GM21529 (cell line): ENCODE results near the gene ATP5PO.

Experiments
- ATAC-seq: cut with Tn5 transposase; IDR thresholded peaks from one replicate; pipeline ENCODE4 v1.9.1; 2021; ENCODE audit not compliant: unreplicated experiment

ATP5PO gene

GRCh38 chr21:33915368-33916199 is at the start of gene ATP5PO:
ATP5PO (minus strand) TSS chr21:33915804; CDS start chr21:33915763, 41 bp downstream.
- ATAC-seq, result peak; percentile 99

GRCh38 chr21:33964706-33965325 is 49.2 kb upstream of the ATP5PO start:
- no peak for ATAC-seq

GRCh38 chr21:33963848-33964555 is 48.4 kb upstream of the ATP5PO start:
- no peak for ATAC-seq

GRCh38 chr21:33962290-33962689 is 46.7 kb upstream of the ATP5PO start:
- ATAC-seq, result no peak

- ATAC-seq, result no peak
Observed at GRCh38 chr21:33961061-33961460, 45.5 kb upstream of the ATP5PO start.

- ATAC-seq, result no peak
Observed at GRCh38 chr21:33959680-33960079, 44.1 kb upstream of the ATP5PO start.

- no peak for ATAC-seq
Observed at GRCh38 chr21:33954395-33954794, 38.8 kb upstream of the ATP5PO start.

GRCh38 chr21:33951276-33952178 is 35.9 kb upstream of the ATP5PO start:
- no peak for ATAC-seq

- no peak for ATAC-seq
Observed at GRCh38 chr21:33950431-33951079, 35.0 kb upstream of the ATP5PO start.

- peak; percentile 33 for ATAC-seq
Observed at GRCh38 chr21:33949516-33950430, 34.2 kb upstream of the ATP5PO start.

GRCh38 chr21:33948951-33949444 is 33.4 kb upstream of the ATP5PO start:
- no peak for ATAC-seq

- peak; percentile 54 for ATAC-seq
Observed at GRCh38 chr21:33948096-33948950, 32.7 kb upstream of the ATP5PO start.

- ATAC-seq, result peak; percentile 55
Observed at GRCh38 chr21:33947451-33948095, 32.0 kb upstream of the ATP5PO start.

GRCh38 chr21:33945652-33946270 is 30.2 kb upstream of the ATP5PO start:
- no peak for ATAC-seq

GRCh38 chr21:33944185-33944763 is 28.7 kb upstream of the ATP5PO start:
- ATAC-seq, result no peak

- ATAC-seq, result no peak
Observed at GRCh38 chr21:33943293-33943692, 27.7 kb upstream of the ATP5PO start.

GRCh38 chr21:33942426-33942825 is 26.8 kb upstream of the ATP5PO start:
- ATAC-seq, result no peak
